H4 (cell line): ENCODE data around the gene NLN. TPM values are rescaled to one million over a fixed set of nuclear protein-coding genes. Genes with fewer than 3 reads are reported as not detected.

Experiments used
- DNase-seq: peaks from one replicate; pipeline ENCODE4 v3.0.0-alpha.2; 2015; ENCODE audit warnings: low spot score
- total RNA-seq: library from RNA; depleted of rRNA; stranded (reverse); fragments of >200 nt; shearing (Covaris generic); gene quantifications from 2 replicates; pipeline ENCODE4 v1.2.3, GENCODE V29; 2014

Gene NLN
- total RNA-seq, 1 experiment from 2014 or later: 33.6 TPM

DNA sequence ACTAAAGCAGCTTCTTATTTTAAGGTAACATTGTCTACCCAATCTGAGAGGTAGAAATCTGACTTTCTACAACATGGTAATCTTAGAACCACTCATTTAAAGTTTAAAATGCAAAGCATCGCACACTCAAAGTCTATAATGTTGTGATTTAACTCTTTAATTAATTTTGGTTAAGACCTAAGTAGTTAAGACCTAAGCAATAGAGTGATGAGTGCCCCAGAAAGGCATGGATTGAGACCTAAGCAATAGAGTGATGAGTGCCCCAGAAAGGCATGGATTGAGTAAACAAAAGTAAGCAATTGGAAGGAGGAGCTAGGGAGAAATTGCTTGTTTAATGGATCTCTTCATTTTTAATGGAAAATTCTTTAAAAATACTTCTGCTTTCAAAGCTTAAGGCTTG is 86.8 kb downstream of the NLN start:
- DNase-seq: no peak

DNA sequence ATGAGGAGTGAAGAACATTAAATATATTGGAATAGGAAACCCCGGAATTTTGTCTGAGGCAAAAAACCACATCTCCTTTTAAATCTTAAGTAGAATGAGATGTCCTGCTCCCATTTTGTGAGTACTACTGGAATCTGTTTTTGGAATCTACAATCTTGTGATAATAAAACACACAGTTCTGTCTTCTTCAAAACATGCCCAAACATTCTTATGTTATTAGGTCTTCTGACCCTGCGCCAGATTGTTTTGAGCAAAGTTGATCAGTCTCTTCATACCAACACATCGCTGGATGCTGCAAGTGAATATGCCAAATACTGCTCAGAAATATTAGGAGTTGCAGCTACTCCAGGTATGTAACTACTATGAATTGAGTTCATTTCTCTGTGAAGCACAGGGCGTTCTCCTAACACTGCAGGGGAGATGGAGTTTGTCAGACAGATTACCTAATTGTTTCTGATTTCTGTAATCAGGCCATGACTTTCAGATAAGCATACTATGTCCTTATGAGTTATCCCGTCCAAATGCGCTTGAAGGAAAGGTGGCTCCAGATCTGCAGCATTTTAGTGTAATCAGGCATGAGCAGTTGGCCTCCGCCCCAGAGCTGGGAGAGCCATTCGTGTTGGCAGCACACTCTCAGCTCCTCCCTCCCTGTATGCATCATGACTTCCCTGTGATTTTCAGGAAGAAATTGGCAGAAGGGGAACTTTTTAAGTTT is 88.0 kb downstream of the NLN start:
- peak; percentile 49 for DNase-seq

DNA sequence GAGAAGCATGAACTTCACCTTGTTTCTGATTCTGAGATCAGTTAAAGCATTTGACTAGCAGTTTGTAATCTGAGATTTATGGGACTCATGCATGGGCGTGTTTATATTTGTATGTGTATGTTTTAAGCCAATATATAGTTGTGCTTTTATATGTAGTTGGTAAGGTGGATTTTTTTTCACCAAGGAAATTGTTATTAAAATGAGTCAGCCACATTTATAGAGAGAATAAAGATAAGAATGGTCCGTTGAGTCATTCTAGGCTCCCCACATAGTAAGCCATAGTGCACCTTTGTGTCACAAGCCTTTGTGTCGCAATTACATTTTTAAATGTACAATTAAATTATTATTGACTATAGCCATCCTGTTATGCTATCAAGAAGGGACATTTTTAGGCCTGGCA is 89.0 kb downstream of the NLN start:
- peak; percentile 61 for DNase-seq

DNA sequence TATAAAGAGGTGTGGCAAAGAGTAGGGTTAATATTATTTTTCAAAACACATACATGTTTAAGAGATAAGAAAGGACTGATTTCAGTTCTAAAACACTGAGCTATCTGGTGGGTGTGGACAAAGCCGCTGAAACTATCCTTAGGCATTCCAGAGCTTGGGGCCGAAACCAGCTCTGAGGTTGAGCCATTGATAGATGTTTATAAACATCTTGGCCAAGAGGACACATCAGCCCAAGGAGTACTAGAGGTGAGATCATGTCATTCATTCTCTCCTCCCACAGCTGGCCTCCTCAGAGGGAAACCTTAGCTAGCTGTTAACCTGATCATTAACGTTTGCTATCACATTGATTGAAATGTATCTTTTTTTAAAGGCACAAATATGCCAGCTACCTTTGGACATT is 89.9 kb downstream of the NLN start:
- DNase-seq: peak; percentile 36

DNA sequence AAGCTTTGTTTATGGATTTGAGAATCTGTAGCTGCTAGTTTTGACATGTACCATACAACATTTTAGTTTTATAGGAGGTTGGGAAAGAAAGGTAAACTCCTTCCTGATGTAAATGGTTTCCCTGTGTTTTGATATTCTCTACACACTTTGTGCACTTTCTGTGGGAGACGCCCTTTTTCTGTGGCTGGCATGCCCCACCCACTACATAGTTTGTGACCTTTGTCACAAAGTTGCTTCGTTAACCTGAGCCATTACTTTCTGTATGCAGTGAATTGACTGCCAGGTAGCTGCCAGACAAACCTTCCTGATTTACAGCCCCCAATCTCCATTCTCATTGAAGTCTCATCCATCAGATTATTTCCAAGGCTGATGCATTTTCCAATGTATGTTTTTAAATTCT is 90.6 kb downstream of the NLN start:
- peak; percentile 20 for DNase-seq

DNA sequence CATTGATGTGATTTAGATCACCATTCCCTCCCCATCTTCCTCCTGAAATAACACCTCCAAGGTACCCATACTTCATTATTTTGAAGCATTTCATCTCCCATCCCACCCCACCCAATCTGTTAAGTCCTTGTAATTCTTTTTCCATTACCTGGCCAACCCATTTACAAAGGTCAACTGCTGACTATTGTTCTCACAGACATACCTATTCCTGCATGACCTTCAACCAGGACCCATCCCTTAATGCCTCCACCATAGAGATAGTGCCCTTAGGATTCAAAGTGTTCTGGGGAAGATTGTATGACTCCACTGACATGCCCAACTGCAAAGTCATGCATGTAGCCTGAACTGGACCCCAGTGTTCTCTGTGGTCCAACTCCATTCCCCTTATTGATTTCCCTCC is 91.2 kb downstream of the NLN start:
- no peak for DNase-seq

DNA sequence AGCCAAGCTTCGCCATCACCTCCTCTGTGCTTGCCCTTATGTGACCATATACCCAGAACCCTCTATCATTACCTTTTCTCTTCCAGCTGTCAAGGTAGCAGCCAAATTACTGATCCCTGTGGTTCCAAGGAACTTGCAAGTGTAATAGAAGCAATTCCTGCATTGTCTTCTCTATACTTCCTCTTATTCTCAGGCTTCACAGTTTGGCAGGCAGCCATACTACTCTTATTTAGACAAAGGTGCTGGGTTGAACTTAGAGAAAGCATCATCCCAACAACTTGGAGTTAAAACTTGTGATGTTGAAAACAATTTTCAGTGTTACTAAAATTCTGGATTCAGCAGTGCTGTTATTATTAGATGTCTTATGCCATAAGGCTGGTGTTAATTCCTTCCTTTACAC is 93.2 kb downstream of the NLN start:
- no peak for DNase-seq

DNA sequence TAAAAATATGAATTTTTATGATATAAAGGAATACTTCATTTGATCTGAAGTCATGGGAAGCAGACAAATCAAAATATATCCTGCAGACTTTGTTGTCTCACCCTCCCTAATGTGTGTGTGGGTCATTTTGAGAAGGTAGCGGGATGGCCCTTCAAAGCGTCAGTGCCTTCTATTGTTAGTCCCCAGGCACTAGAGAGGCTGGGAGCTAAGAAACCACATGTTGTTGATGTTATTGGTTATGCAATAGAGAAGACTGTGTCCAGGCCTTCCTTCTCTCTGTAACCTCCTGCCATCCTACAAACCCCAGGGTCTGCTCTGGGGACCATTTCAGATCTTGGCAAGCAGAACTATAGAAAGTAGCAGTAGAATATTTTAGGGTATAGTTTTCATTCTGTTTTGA is 94.7 kb downstream of the NLN start:
- DNase-seq: no peak

DNA sequence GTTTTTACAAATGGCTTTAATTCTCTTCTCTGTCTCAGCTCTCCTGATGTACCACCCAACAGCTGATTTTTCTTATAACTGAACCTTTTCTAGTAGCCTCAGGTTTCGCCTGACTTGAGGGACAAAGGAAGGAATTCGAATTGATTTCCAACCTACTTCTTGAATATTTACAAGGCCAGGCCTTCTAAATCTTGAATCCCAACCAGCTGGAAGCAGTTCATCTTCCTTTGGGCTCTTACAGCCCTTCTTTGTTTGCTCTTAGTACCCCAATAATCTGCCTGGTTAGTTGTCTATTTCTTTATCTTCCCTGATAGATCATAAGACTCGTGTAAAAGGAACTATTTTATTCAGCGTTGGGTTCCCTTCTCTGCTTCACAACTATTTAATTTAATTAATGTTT is 95.9 kb downstream of the NLN start:
- no peak for DNase-seq

DNA sequence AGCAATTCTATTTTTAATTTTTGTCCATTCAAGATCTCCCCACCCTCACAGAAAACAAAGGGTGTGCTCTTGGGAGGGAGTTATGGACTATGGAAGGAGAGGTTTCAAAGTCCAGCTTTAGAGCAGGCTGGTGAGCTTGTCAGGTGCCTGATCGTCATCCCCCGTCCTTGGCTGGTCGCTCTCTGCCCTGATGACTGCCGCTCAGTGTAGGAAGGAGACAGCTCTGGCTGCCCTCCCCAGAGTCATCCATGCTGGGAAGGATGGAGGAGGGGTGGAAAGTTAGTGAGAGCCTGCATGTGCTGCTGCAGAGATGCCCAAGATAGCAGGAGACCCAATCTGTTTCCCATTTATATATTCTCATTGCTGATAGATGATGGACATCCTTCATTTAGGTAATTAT is 96.6 kb downstream of the NLN start:
- no peak for DNase-seq

DNA sequence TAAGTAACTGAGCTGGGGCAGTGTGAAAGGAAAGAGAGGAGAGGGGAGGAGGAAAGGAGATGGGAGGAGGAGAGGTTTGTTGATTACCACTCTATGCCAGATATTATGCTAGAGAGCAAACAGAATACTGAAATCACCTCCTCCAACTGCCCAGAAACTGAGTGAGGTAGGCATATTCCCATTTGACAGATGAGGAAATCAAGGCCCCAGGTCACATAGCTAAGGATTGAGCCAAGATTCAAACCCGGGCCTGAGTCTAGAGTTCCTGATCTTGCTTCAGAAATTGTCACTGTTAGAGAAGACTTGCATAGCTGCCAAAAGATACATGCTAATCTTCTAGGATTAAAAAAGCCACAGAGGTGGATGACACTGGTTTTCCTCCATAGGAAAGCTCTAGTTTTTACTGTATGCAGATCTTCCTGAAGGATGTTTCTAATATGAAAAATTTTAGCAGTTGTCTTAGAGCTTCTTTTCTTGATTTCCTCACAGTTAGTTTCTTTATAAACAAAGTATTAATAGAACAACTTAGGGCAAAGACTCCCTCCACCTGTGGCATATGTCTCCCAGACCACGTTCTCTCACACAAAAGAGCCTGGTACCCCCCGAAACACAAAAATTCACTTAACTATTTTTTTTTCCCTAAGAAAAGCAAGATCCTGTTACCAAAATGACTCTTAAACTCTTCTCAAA is 97.4 kb downstream of the NLN start:
- DNase-seq: no peak

DNA sequence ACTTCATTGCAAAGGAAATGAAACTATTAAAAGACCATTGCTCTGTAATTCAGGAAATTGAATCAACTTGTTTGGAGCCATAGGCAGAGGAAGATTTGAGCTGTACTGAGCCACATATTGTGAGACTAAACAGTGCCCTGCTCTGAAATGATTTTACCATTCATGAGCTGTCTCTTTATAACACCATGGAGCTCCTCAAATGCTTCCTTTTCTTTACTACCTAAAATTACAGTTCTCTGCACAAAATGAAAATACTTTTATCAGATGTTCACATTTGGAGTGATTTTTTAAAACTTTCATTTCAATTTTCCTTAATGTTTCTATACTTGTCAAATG is 97.9 kb downstream of the NLN start:
- no peak for DNase-seq

DNA sequence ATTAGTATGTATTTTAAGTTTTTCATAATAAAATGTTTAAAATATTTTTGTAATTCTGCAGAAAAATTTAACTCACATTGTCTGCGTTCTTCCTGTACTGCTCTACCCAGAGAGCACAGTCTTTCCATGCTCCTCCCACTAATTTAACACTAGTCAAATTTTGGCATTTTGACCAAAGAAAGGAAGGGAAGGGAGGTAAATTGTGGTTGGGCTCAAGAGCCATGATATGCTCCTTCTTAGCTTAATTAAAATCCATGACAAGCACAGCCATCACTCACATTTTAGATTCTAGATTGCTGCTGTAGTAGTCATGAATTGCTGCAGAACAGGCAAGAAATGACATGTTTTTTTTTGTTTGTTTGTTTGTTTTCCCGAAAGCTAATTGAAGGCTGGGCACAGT is 98.4 kb downstream of the NLN start:
- no peak for DNase-seq

DNA sequence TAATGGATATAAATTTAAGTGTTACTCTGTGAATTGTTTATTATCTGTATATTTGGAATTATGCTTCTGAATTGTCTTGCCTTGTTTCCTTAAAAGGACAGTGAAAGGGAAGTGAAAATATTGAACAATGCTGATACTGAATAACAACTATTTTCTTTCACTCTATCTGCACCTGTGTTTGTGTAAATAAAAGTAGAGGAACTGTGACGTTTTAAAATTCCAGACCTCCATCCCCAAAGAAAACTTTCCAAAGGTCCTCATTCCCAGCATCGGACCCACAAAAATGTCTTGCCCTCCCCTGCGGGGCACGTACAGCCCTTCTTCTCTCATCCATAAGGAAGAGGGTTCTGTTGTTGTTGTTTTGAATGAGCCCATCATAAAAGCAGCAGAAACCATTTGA is 100.0 kb downstream of the NLN start:
- DNase-seq: no peak

DNA sequence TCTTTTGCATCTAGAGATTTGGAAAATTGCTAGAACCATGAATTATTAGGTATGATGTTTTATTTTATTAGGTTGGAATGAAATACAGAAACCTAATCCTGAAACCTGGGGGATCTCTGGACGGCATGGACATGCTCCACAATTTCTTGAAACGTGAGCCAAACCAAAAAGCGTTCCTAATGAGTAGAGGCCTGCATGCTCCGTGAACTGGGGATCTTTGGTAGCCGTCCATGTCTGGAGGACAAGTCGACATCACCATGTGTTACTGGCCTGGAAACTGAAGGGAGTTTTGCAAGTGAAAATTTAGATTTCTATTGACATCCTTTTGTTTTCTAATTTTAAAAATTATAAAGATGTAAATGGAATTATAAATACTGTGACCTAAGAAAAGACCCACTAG is 100.7 kb downstream of the NLN start:
- no peak for DNase-seq

DNA sequence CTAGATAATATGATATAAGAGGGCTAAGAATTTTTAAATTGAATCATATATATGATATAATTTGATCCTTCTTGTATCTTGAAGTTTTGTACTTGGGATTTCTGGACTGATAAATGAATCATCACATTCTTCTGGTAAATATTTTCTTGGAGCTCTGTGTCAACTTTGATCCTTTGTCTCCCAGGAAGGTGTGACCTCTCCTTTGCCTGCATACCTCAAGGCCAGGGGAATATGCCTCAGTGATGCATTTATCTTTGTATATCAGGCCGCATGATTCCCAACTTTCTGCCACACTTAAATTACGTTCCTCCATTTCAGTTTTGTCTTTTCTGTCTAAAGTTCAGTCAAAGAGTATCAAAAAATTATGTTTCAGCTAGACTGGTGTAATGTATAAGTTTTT is 101.2 kb downstream of the NLN start:
- DNase-seq: no peak

DNA sequence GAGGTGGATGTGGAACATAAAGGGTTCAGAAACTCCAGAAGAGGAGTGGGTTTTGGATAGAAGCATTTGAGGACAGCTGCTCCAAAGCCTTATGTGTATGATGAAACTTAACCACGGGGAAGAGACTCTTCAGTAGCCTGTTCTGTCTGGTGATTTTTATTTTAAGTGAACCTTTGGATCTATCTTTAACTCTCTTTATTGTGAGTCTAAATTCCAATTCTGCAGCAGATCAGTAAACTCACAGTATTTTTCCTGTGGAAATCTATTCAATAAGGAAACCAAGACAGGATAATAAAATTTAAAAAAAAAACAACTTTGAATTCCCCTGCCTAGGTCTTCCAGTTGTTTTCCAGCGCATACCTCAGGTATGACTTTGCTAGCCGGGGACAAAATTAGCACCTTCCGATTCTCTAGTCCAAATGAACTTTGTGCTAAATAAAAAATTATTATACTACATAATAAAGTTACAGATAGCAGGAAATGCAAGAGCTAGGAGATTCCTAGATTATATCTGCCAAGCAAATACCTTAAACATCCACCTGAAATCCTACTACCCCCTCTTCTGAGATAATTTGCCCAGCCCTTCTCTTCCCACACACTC is 101.9 kb downstream of the NLN start:
- no peak for DNase-seq

DNA sequence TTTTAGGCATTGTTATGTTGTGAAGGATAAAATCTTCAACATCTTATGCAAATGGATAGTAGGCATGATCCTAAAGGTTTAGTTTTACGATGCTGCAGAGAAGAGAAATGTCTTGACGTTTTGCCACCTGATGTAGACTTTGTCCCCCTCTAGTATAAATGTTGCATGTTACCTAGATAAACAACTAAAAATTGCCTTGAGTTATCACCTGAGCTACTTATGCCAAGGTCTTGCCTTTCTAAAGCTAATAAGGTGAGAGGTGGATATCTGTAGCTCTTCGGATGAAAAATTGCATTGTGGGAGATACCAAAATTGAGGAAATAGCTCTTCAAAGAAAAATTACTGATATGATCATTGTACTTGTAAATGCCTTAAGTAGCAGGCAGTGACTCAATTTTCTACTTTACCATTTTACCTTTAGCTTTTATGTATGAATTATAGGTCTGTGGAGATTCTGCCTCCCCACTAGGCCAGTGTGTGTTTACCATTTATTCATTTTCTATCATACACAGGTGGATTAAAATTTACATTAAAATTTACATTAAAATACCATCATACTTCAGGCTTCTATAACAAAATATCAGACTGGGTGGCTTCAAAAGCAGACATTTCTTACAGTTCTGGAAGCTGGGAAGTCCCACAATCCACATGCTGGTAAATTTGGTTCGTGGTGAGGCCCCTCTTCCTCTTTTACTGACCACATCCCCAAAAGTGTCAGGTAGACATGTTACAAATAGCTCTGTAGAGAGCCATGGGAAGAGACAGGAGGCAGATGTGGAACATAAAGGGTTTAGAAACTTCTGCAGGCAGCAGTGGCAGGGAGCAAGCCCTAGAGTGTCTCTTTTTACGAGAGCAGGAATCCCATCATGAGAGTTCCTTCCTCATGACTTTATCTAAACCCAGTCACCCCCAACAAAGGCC is 103.7 kb downstream of the NLN start:
- DNase-seq: no peak

DNA sequence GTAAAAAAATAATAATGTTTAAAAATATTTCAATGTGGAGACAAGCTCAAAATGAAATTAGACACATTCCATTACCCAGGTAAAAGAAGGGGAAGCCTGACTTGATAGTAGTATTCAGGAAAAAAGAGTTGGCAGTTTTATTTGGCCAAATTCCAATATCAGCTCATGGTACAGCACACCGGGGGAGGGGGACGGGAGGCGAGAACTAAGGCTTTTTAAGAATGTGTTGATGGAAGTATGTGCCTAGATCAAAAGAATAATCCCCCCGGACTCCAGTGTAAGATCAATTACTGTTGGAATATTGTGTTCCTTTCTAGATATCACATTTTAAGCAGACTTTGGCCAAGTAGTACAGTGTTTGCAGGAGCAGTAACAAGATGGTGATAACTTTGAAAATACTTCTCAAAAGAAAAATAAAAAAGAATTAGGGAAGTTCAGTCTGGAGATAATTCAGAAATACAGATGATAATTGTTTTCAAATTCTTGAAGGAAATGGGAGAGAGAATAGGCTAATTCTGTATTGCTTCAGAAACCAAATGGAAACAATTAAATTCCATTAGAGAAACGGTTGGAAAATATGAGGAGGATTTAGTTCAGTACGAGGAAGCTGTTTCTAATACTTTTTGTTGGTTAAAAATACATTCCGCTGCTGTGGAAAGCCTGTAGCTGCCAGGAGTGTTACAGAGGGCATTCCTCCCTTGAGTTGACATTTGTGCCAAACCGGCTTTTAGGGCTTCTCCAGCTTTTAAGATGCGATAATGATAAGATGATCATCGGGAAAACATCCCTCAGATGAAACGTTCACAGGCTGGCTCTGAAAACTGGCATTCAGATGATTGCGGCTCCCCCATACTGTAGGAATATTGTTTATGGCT is 106.3 kb downstream of the NLN start:
- DNase-seq: no peak

DNA sequence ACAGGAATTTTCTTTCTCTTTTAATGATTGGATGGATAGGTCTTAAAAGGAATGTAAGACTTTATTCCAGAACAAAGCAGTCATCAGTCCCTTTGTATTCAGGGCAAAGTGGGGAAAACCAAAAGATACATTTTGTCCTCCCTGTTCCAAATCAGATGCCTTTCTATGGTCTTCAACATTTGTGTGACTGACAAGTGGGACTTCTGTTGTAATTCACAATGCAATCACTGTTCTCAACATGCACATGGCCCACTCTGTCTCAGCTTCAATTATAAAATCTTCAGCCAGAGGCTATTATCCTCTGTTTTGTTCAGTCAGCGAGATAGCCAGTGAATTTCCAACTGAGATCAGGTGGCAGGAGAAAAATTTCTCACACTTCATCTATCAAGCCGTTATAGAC is 108.9 kb downstream of the NLN start:
- DNase-seq: no peak

DNA sequence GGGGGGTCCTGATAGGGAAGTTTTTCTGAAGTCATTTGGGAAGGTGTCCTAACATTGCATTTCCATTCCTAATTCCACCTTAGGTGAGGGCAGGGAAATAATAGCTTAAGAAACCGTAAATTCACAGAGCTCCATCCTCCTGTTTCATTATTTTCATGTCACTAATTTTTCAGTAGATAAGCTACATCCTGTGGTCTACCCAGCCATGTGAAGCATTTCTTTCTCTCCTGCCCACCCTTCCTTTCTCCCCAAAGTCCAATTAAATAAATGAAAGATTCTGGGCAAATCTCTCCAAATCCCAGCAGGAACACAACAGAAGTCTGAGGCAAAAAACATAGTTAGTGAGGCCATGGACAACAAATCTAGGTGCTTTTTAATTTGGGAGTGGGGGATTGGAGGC is 109.3 kb downstream of the NLN start:
- no peak for DNase-seq
